Gastrocnemius medialis (tissue), 4 donors: ENCODE measurements around the gene EEFSEC. TPM values are rescaled to one million over a fixed set of nuclear protein-coding genes. Genes with fewer than 3 reads are reported as not detected.

Experiments used
- ATAC-seq, 2 donors: fragments of 150-250 bp; one replicate each; pipeline ENCODE4 v1.9.1; 2016
- DNase-seq, 2 donors: peaks; one replicate each; pipeline ENCODE4 v3.0.0-alpha.2; 2019
- H3K27ac ChIP-seq, 4 donors: fragments of 200-600 bp; sonication (generic); 1 replicate in 1 of 4; 2 replicates in 3 of 4; pipeline ENCODE4 v1.5.1; 2016 to 2018; ENCODE audit warnings: mild to moderate bottlenecking in 2 of 4, moderate library complexity in 1 of 4
- H3K27me3 ChIP-seq, 3 donors: fragments of 200-600 bp; sonication (generic) in 2 of 3; 1 replicate in 1 of 3; 2 replicates in 2 of 3; pipeline versions ENCODE4 v1.5.1 to v1.6.0; 2016 to 2019; ENCODE audit warnings: mild to moderate bottlenecking in 1 of 3, moderate library complexity in 1 of 3
- H3K36me3 ChIP-seq, 2 donors: fragments of 200-600 bp; sonication (generic) in 1 of 2; one replicate each; pipeline ENCODE4 v1.5.1; 2017 to 2018
- H3K4me1 ChIP-seq, 2 donors: fragments of 200-600 bp; sonication (generic) in 1 of 2; one replicate each; pipeline ENCODE4 v1.5.1; 2016 to 2017; ENCODE audit warnings: mild to moderate bottlenecking in 2 of 2
- H3K4me3 ChIP-seq, 4 donors: fragments of 200-600 bp; sonication (generic) in 3 of 4; 1 replicate in 1 of 4; 2 replicates in 3 of 4; pipeline ENCODE4 v1.5.1; 2016 to 2019; ENCODE audit warnings: mild to moderate bottlenecking in 2 of 4
- H3K9me3 ChIP-seq, 3 donors: fragments of 200-600 bp; sonication (generic) in 2 of 3; 1 replicate in 1 of 3; 2 replicates in 2 of 3; pipeline ENCODE4 v1.5.1; 2016 to 2019
- POLR2A ChIP-seq, 2 donors: fragments of 450-650 bp; IDR thresholded peaks; one replicate each; pipeline ENCODE4 v1.6.1; 2017; ENCODE audit warnings: antibody characterized with exemption in 2 of 2, mild to moderate bottlenecking in 2 of 2, moderate library complexity in 2 of 2
- in situ Hi-C, 4 donors: fragments of 200-750 bp; cut with MboI; loops; one replicate each; pipeline versions ENCODE4 v1.15.0 to v1.8.0; 2017; ENCODE audit warnings: low sequenced_read_pairs in 4 of 4
- intact Hi-C: fragments of 100-400 bp; cut with DNase I; formaldehyde crosslinking; loops from one replicate; pipeline ENCODE4 v1.15.1; 2023; ENCODE audit warnings: low total_unique reads
- total RNA-seq, 4 donors: library from RNA; depleted of rRNA; stranded (reverse); fragments of >200 nt; gene quantifications; one replicate each; pipeline versions ENCODE4 v1.1.0 to v1.2.3, GENCODE V29; 2016
- TF ChIP-seq, protein P1 (sequence below), 5 experiments: fragments of 450-650 bp in 3 of 5; fragments of 200-600 bp in 2 of 5; sonication (generic) in 2 of 5; IDR thresholded peaks in 4 of 5; conservative IDR thresholded peaks in 1 of 5; 1 replicate in 4 of 5; 2 replicates in 1 of 5; pipeline ENCODE4 v1.5.1; 2016 to 2019; ENCODE audit warnings: antibody characterized with exemption in 5 of 5, mild to moderate bottlenecking in 3 of 5, moderate library complexity in 3 of 5

Gene EEFSEC
- total RNA-seq, 4 donors from 2014 or later: 21.0 to 29.4 (median 23.4) TPM

DNA sequence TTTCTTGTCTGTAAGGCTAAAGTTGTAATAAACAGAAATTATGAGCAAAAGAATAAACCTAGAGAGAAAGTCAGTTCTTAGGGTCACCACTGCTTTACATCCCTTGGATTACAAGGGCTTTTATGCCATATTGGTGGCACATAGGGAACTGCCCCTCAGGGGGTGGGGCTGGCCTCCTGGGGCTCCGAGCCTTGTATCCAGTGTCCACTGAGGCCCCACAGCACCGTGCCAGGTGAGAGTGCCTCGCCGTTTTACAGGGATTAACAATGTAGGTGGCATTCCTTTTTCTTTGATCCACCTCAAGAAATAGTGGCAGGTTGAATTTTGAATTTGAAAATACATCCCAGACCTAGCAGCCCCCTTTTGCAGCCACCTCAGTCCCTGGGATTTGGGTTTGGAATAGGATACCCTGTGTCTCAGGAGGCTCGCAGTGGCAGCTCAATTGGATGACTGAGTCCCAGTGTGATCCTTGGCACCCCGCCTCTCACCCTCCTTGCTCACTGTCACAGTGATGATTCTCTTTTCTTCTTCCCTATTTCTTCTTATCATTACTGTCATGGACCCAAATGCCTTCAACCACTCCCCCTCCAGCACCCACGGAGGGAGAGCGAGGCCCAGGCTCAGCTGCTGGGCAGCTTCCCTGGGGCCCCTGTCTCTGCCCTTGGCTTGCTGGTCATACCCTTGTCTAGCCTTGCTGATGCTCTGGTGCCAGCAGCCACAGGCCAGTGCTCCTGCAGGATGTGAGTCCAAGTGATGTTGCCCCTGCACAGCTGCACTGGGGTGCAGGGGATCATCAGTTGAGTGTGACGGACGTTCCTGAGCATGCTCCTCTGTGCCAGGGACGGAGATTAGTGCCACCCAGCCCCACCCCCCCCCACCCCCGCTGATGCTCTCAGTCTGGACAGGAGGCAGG, 175.5 kb downstream of the EEFSEC start:
- Histone ChIP-seq H3K36me3 (no peaks in the 10 kb centered on the region), H3K27ac (no peak overlapping the region), H3K27me3 (no peaks in the 10 kb centered on the region), H3K9me3 (no peaks in the 10 kb centered on the region), H3K4me3 (no peak overlapping the region), H3K4me1 (no peaks in the 10 kb centered on the region)
- TF ChIP-seq, protein P1, sequence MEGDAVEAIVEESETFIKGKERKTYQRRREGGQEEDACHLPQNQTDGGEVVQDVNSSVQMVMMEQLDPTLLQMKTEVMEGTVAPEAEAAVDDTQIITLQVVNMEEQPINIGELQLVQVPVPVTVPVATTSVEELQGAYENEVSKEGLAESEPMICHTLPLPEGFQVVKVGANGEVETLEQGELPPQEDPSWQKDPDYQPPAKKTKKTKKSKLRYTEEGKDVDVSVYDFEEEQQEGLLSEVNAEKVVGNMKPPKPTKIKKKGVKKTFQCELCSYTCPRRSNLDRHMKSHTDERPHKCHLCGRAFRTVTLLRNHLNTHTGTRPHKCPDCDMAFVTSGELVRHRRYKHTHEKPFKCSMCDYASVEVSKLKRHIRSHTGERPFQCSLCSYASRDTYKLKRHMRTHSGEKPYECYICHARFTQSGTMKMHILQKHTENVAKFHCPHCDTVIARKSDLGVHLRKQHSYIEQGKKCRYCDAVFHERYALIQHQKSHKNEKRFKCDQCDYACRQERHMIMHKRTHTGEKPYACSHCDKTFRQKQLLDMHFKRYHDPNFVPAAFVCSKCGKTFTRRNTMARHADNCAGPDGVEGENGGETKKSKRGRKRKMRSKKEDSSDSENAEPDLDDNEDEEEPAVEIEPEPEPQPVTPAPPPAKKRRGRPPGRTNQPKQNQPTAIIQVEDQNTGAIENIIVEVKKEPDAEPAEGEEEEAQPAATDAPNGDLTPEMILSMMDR (IDR thresholded peaks at IDR 0.05 in 4 of 5, conservative IDR thresholded peaks at IDR 0.05 in 1 of 5): no peak
- no peak for TF ChIP-seq POLR2A (IDR thresholded peaks at IDR 0.05)
- in situ Hi-C loops: loop anchor here in 1 of 4 donors (10.0 kb wide), 1 partner anchor 154 kb away; no protein-coding TSS in a partner anchor
- DNase-seq (no peak), ATAC-seq (no peak)
- intact Hi-C loops: loop anchor here (10.0 kb wide), 1 partner anchor 234 kb away; no protein-coding TSS in a partner anchor

DNA sequence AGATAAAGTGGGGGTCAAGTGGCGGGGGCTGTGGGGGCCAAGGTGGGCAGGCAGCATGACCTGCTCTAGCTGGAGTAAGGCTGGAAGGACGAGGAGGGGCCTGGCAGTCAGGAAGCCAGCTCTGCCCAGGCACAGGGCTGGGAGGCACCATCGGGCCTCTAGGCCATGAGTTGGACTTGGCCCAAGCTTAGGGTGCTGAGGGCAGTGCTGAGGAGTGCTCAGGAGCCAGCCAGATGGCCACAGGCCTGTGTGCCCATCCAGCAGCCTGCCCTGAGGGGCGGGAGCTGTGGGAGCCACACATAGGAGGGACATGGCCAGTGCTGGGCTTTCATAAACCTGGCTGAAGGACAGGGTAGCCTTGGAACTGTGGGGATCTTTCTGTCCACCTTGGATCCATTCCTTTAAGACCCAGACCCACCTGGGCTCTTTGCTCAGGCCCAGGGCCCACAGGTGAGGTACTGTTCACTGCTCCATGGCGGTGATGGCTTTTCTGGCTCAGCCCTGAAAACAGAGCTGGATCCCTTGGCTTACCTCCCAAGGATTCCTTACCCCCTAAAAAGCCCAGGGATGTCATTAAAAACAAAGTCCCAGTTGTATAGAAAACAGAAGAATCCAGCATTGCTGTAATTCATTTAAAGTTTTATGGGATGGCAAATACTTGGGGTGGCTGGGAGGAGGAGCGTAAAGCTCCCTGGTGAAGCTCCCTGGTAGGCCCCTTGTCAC, 176.4 kb downstream of the EEFSEC start:
- TF ChIP-seq POLR2A (IDR thresholded peaks at IDR 0.05): no peak
- TF ChIP-seq, protein P1 (IDR thresholded peaks at IDR 0.05 in 4 of 5, conservative IDR thresholded peaks at IDR 0.05 in 1 of 5): no peak
- intact Hi-C loops (loop anchor here (10.0 kb wide), 1 partner anchor 235 kb away; no protein-coding TSS in a partner anchor), in situ Hi-C loops (loop anchor here in 1 of 4 donors (10.0 kb wide), 1 partner anchor 155 kb away; no protein-coding TSS in a partner anchor)
- Histone ChIP-seq H3K36me3 (no peaks in the 10 kb centered on the region), H3K4me3 (no peak overlapping the region), H3K9me3 (no peaks in the 10 kb centered on the region), H3K27ac (no peak overlapping the region), H3K27me3 (no peaks in the 10 kb centered on the region), H3K4me1 (no peaks in the 10 kb centered on the region)
- ATAC-seq (no peak), DNase-seq (no peak)

DNA sequence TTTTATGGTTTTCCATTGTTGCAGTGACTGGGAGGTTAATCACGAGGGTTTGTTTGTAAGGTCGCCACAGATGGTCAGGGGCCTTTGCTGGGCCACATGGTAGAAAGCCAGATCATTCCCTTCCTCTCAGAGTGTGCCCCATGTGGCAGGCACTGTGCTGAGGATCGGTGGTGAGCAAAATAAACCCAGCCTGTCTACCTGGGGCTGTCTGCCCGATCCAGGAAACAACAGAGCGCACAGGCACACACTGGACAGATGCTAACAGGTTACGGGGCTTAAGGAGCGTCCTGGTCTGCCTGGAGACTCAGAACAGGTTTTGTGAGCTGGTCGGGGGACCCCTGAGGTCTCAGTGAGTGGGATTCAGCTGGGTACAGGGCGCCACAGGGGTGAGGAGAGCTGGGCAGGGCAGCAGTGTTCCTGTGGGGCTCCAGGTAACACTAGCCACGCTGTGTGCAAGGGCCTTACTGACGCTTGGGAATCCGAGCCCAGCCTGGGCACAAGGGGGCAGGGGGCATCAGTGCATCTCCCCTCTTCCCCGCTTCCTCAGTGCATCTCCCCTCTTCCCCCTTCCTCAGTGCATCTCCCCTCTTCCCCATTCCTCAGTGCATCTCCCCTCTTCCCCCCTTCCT, 177.0 kb downstream of the EEFSEC start:
- no peak for TF ChIP-seq POLR2A (IDR thresholded peaks at IDR 0.05)
- TF ChIP-seq, protein P1 (IDR thresholded peaks at IDR 0.05 in 4 of 5, conservative IDR thresholded peaks at IDR 0.05 in 1 of 5): no peak
- H3K36me3 ChIP-seq: no peaks in the 10 kb centered on the region
- no peak for DNase-seq
- no peaks in the 10 kb centered on the region for H3K27me3 ChIP-seq
- no peak overlapping the region for H3K4me3 ChIP-seq
- no peak for ATAC-seq
- intact Hi-C loops: no loop called here
- in situ Hi-C loops: no loop called here
- H3K27ac ChIP-seq: no peak overlapping the region
- no peaks in the 10 kb centered on the region for H3K9me3 ChIP-seq
- no peaks in the 10 kb centered on the region for H3K4me1 ChIP-seq

DNA sequence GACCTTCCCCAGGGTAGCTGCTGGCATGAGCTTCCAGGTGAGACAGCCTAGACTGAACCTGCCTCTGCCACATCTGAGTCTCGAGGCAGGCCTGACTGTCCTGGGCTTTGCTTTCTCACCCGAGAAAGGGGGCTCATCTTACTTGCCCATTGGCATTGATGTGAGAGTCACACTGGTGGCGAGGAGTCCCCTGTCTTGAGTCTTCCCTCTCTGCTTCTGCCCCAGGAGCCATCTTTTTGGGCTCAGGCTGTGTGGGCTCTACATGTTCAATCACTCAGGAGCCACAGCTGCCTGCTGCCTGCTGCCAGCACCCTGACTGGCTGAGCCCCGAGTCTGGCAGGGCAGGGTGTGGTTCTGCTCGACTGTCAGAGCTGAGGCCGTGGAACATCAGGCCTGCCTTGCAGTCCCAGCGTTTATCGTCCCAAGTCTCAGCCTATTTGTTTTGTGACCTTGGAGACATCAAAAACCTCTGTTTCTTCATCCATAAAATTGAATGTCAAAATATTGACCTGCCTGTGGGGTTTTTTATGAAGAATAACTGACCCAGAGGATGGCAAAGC, 180.9 kb downstream of the EEFSEC start:
- ATAC-seq (no peak), DNase-seq (no peak)
- no peaks in the 10 kb centered on the region for H3K36me3 ChIP-seq
- H3K27ac ChIP-seq: no peak overlapping the region
- TF ChIP-seq, protein P1 (IDR thresholded peaks at IDR 0.05 in 4 of 5, conservative IDR thresholded peaks at IDR 0.05 in 1 of 5): no peak
- TF ChIP-seq POLR2A (IDR thresholded peaks at IDR 0.05): no peak
- H3K27me3 ChIP-seq: no peaks in the 10 kb centered on the region
- H3K9me3 ChIP-seq: no peaks in the 10 kb centered on the region
- no peak overlapping the region for H3K4me3 ChIP-seq
- intact Hi-C loops (no loop called here), in situ Hi-C loops (no loop called here)
- peaks cover 12% of the 10 kb centered on the region in 2 donors for H3K4me1 ChIP-seq
